Skeletal muscle tissue (tissue), 4 donors: ENCODE results near the gene HEXIM1. TPM values are rescaled to one million over a fixed set of nuclear protein-coding genes. Genes with fewer than 3 reads are reported as not detected.

Source experiments
- H3K27ac ChIP-seq: one replicate; pipeline ENCODE4 v1.7.0; 2013; ENCODE audit warnings: mild to moderate bottlenecking, low read depth, low read length, inconsistent platforms
- H3K27me3 ChIP-seq, 3 donors: one replicate each; pipeline ENCODE4 v1.7.0; 2013; ENCODE audit warnings: low read length in 3 of 3; ENCODE audit not compliant: control insufficient read depth in 3 of 3, insufficient read depth in 3 of 3
- H3K36me3 ChIP-seq, 3 donors: one replicate each; pipeline ENCODE4 v1.7.0; 2013; ENCODE audit warnings: low read length in 3 of 3; ENCODE audit not compliant: control insufficient read depth in 3 of 3, insufficient read depth in 3 of 3
- H3K4me1 ChIP-seq, 3 donors: one replicate each; pipeline ENCODE4 v1.7.0; 2013; ENCODE audit warnings: low read length in 3 of 3, mild to moderate bottlenecking in 3 of 3; ENCODE audit not compliant: control insufficient read depth in 3 of 3, insufficient read depth in 3 of 3
- H3K4me3 ChIP-seq, 3 donors: one replicate each; pipeline ENCODE4 v1.7.0; 2013; ENCODE audit warnings: low read length in 3 of 3
- H3K9ac ChIP-seq, 3 donors: one replicate each; pipeline ENCODE4 v1.7.0; 2013; ENCODE audit warnings: low read length in 3 of 3, mild to moderate bottlenecking in 3 of 3, moderate library complexity in 2 of 3, low read depth in 1 of 3
- H3K9me3 ChIP-seq, 3 donors: one replicate each; pipeline ENCODE4 v1.7.0; 2013; ENCODE audit warnings: low read length in 3 of 3; ENCODE audit not compliant: control insufficient read depth in 3 of 3
- total RNA-seq: library from RNA; depleted of rRNA; stranded (reverse); fragments of >200 nt; gene quantifications from one replicate; pipeline ENCODE4 v1.2.3, GENCODE V29; 2014
- donor health status: Osteomylitis.

Gene HEXIM1
- total RNA-seq, 1 donor from 2014 or later, result 14.6 TPM

DNA sequence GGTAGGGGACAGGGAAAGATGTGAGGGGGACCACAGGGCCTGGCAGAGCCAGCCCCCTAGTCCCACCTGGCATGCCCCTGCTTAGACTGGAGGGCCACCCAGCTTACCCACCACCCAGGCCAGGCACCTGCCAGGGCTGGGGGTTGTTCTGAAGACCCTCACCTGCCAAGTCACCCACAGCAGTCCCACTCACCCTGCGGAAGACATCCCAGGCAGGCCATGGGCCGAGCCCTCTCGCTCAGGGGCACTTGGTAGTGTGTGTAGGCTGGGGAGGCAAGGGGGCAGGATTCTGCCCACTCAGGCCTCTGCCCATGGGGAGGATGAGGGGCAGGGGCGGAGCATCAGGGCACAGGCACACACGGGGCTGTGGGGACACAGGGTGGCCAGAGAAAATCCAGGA, 19.9 kb upstream of the HEXIM1 start:
- H3K27me3 ChIP-seq, result no peaks in the 10 kb centered on the region
- H3K27ac ChIP-seq, result peak overlapping the region; percentile 89
- peaks cover 71 to 78% (median 78%) of the 10 kb centered on the region in 3 donors for H3K4me1 ChIP-seq
- peak overlapping the region; percentile 65 to 96 (median 74) for H3K9ac ChIP-seq
- no peaks in the 10 kb centered on the region for H3K36me3 ChIP-seq
- H3K4me3 ChIP-seq, result peak overlapping the region in 2 of 3 donors; percentile 52 to 65
- no peaks in the 10 kb centered on the region for H3K9me3 ChIP-seq

DNA sequence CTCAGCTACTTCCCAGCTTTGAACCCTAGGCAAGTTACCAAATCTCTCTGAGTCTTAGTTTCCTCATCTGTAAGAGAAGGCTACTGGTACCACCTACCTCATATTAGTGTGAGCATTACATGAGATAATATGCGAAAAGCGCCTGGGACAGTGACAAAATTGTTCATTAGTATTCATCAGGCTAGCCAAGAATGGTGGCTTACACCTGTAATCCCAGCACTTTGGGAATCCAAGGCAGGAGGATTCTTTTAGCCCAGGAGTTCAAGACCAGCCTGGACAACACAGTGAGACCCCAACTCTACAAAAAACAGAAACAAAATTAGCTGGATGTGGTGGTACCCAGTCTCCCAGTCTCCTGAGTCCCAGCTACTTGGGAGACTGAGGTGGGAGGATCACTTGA, 19.3 kb upstream of the HEXIM1 start:
- Histone ChIP-seq H3K27me3 (no peaks in the 10 kb centered on the region), H3K4me3 (peak overlapping the region in 1 of 3 donors; percentile 35), H3K9me3 (no peaks in the 10 kb centered on the region), H3K9ac (peak overlapping the region in 2 of 3 donors; percentile 48 to 96), H3K36me3 (no peaks in the 10 kb centered on the region), H3K4me1 (peaks cover 67 to 72% (median 71%) of the 10 kb centered on the region in 3 donors), H3K27ac (peak overlapping the region; percentile 89)

DNA sequence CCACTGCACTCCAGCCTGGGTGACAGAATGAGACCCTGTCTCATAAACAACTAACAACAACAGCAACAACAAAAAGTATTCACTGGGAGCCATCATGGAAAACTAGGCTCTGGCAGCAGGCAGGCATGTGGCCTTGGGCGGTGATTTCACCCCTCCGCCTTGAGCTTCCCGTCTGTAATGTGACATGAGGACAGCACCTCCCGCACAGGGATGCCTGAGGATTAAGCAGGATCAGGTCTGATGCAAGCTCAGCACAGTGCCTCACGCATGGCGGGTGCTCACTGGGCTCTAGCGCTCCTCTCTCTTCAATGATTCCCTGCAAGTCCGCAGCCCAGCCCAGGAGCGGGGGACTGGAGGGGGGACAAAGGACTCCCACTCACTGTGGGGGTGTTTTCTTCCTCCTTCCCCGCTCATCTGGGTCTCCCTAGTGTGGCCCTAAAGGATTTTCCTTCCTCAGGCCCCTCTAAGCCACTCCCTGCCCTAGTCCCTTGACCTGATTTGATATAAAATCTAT, 18.8 kb upstream of the HEXIM1 start:
- Histone ChIP-seq H3K27ac (peak overlapping the region; percentile 89), H3K4me3 (peak overlapping the region in 2 of 3 donors; percentile 35 to 91), H3K36me3 (no peaks in the 10 kb centered on the region), H3K9ac (peak overlapping the region; percentile 48 to 96 (median 68)), H3K9me3 (no peaks in the 10 kb centered on the region), H3K27me3 (no peaks in the 10 kb centered on the region), H3K4me1 (peaks cover 62 to 67% (median 66%) of the 10 kb centered on the region in 3 donors)

DNA sequence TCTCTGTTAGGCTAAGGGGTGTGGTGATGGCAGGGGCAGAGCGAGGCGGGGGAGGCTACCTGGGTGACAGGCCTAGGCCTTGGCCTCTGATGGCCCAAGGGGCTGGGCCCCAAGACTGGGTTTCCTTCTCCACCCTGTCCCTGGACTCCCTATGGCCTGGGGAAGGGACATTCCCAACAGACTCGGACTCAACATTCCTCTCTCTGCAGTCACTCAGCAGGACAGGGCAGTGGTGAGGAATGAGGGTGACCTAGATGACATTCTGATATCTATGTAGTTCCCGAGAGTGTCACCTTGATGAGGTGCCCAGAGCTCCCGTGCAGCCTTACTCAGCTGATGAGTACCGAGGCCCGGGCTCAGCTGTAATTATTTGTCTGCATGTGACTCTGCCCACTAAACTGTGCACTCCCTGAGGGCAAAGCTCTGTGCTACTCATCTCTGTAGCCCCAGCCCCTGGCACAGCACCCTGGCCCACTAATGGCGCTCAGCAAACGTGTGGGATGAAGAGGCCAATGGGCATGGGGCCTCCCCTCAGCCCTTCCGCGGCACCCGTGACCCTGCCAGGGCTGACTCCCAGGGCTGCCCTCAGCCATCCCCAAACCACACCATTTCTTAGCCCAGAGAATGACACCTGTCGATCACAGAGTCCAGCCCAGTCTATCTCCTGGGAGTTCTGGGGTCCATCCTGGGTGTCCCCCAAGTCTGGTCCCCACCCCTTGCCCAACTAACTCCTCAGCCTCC, 18.2 kb upstream of the HEXIM1 start:
- no peaks in the 10 kb centered on the region for H3K9me3 ChIP-seq
- peak overlapping the region; percentile 68 to 96 (median 71) for H3K9ac ChIP-seq
- peaks cover 58 to 62% (median 60%) of the 10 kb centered on the region in 3 donors for H3K4me1 ChIP-seq
- peak overlapping the region; percentile 89 for H3K27ac ChIP-seq
- no peaks in the 10 kb centered on the region for H3K27me3 ChIP-seq
- no peaks in the 10 kb centered on the region for H3K36me3 ChIP-seq
- H3K4me3 ChIP-seq, result peak overlapping the region; percentile 35 to 91 (median 80)

DNA sequence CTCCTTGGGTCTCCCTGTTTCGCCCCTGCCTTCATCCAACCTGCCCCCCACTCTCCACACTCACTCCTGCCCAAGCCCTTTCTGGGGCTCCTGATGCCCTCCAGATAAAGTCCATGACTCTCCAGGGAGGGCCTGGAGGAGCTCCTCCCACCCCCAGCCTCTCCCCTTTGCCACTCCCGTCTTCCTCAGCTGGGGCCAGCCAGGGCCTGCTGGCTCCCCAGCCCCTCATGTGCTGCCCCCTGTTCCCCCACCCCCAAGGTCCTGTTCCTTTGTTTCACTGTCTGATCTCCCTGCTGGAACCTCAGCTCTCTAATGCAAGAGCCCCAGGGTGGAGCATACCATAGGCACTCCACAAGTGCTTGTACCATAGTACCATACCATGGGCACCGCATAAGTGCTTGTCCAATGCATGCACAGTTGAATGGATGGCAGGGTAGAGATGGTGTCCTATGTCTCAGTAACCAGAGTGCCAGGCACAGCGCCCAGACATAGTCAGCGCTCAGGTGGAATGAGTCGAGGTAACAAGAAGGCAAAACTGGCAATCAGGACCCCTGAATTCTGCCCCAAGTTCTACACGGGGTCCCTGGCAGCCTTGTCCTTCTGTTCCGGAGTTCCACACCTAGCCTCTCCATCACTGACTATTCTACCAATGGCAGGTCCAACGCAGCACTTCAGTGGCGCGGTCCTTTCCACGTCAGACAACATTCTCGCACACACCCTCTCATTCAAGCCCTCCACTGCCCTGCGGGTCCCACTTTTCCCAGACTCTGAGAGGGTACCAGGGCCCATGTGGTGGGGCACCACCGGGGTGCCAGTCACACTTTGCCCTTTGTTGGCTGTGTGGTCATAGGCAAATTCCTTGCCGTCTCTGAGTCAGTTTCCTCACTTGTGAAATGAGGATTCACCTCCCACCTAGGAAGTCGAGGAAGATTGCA, 17.3 kb upstream of the HEXIM1 start:
- Histone ChIP-seq H3K4me3 (peak overlapping the region; percentile 80 to 91 (median 90)), H3K9me3 (no peaks in the 10 kb centered on the region), H3K4me1 (peaks cover 61 to 67% (median 66%) of the 10 kb centered on the region in 3 donors), H3K9ac (peak overlapping the region; percentile 86 to 96 (median 89)), H3K36me3 (no peaks in the 10 kb centered on the region), H3K27me3 (no peaks in the 10 kb centered on the region), H3K27ac (peak overlapping the region; percentile 89)

DNA sequence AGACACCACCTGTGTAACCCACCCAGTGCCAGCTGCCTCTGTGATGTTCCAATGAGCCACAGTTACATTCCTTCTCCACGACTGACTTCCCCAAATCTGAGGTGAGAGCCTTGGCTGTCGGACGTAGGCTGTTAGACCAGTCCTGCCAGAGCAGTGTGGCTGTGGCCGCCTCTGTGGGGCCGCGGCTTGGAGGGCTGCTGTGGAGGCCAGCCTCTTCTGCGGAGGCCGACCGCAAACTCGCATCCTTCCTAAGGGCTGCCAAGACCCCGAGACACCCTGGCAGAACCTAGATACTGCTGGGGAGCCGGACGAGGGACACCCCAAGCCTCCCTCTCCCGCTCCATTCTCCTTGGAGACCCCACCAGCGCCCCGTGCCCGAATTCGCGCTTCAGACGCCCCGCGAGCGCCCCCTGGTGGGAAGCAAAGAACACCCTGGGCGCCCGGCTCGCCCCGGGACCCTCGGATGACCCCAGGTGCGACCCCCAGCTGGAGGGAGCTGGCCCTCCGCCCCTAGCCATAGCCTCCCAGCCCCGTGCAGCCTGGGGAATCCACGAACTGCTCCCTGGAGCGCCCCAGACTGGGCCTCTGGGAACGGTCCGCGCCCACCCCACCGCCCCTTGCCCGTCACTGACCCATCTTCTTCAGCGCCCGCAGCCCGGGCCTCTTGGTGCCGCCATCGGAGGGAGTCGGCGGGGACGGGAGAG, 16.5 kb upstream of the HEXIM1 start:
- H3K27ac ChIP-seq, result peak overlapping the region; percentile 57
- H3K36me3 ChIP-seq, result no peaks in the 10 kb centered on the region
- peaks cover 63 to 73% (median 71%) of the 10 kb centered on the region in 3 donors for H3K4me1 ChIP-seq
- H3K4me3 ChIP-seq, result peak overlapping the region; percentile 80 to 91 (median 90)
- no peaks in the 10 kb centered on the region for H3K27me3 ChIP-seq
- no peaks in the 10 kb centered on the region for H3K9me3 ChIP-seq
- H3K9ac ChIP-seq, result peak overlapping the region; percentile 86 to 96 (median 89)

DNA sequence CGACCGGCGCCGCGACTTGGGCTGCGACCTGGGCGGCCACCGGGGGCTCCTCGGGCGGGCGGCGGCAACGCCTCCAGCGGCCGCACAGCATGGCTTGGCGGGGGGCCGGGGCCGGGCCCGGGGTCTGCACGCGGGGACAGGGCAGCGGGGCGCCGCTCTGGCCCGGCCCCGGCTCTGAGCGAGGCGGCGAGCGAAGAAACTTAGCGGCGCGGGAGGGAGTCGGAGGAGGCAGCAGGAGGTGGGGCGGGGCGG, 16.0 kb upstream of the HEXIM1 start, which contains the start of gene PLCD3:
PLCD3 (minus strand) TSS at position 196 of the 252 bp plus-strand sequence; CDS start at position 91, 105 bp downstream.
- peak within 1 kb of the TSS; percentile 88 to 98 (median 96) for H3K9ac ChIP-seq
- peak within 1 kb of the TSS; percentile 97 for H3K27ac ChIP-seq
- H3K4me3 ChIP-seq, result peak within 1 kb of the TSS; percentile 84 to 91 (median 90)
- H3K36me3 ChIP-seq, result no peaks in the 10 kb centered on the region
- peaks cover 59 to 70% (median 69%) of the 10 kb centered on the region in 3 donors for H3K4me1 ChIP-seq
- no peaks in the 10 kb centered on the region for H3K27me3 ChIP-seq
- no peaks in the 10 kb centered on the region for H3K9me3 ChIP-seq

DNA sequence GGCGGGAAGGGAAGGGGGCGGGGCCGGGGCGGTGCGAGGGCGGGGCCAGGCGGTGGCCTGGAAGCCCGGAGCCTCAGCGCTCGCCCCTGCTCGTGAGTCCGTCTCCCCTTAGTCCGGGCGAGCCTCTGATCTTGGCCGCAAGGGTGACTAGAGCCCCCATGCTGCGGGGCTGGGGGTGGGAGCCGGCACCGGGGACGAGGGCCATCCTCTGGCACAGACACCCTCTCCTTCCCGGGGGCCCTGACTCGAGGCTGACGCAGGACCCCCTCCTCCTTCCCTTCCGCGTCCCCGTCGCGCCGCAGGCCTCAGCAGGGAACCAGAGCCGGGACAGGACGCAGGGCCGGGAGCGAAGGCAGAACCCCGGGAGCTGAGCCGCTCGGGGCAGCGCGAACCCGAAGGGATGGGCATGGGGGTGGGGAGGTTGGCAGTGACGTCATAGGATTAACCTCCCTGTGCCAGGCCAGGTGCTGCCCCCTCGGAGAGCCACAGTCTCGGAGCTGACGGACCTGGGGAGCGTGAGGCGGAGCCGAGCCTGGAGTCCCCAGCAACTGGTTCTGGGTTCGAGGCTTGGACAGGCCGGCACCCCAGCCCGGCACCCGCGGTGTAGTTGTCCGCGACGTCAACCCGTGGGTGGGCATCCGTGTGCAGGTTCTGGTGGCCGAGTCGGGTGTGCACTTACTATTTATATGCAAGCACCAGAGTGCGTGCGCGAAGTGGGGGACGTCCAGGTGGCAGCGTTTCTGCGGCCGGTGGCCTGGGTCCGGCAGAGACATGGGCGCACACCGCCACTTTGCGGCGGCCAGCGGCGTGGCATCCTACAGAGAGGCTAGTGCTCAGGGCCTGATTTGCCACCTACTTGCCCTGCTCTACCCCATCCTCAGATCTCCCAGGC, 15.5 kb upstream of the HEXIM1 start:
- peak overlapping the region; percentile 97 for H3K27ac ChIP-seq
- no peaks in the 10 kb centered on the region for H3K27me3 ChIP-seq
- no peaks in the 10 kb centered on the region for H3K9me3 ChIP-seq
- peak overlapping the region; percentile 88 to 98 (median 96) for H3K9ac ChIP-seq
- peak overlapping the region; percentile 84 to 91 (median 90) for H3K4me3 ChIP-seq
- H3K36me3 ChIP-seq, result peaks cover under 1 to 4% (median under 1%) of the 10 kb centered on the region in 3 donors
- H3K4me1 ChIP-seq, result peaks cover 53 to 64% (median 63%) of the 10 kb centered on the region in 3 donors
